Pons (tissue), 1 donor: ENCODE data around the gene SERPINB8.

ENCODE experiments used
- DNase-seq: peaks from one replicate; pipeline ENCODE4 v3.0.0-alpha.2; 2016; ENCODE audit warnings: low spot score

SERPINB8 gene

DNA sequence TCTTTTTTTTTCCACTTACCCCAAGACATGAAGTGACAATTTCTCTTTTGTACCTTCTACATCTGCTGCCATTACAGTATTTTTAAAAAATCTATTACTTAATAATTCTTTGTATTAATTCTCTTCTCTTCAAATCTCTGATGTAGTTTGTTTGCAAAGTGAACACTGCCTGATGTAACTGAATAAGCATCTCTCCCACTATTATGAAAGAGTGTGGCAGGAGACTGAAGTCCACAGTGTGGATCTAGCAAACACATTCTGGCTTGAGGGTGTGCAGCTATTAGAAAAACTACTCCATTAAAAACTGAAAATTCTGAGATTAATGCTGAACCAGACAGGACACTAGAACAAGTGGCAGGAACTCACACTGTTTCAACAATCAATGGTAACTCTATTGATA, 5.0 kb upstream of the SERPINB8 start:
- no peak for DNase-seq

GRCh38 chr18:63965716-63966330, 4.1 kb upstream of the SERPINB8 start:
- no peak for DNase-seq

DNA sequence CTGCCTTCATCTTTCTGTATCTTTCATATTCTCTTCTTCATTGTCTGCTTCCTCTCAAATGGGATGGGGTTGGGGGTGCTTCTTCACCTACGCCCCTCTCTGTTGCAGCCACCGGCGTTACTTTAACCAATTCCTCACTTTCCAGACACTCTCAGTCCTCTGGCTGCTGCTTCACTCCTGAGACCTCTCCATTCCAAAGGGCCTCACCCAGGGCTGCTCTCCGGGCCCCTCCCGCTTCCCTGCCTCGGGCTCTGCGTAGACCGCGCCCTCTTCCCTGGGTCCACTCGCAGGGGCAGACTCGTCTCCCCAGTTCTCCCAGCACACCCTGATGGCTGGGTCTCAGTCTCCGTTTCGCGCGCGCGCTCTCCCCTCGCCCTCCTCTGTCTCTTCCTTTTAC, 926 bp downstream of the SERPINB8 start:
- DNase-seq: no peak

DNA sequence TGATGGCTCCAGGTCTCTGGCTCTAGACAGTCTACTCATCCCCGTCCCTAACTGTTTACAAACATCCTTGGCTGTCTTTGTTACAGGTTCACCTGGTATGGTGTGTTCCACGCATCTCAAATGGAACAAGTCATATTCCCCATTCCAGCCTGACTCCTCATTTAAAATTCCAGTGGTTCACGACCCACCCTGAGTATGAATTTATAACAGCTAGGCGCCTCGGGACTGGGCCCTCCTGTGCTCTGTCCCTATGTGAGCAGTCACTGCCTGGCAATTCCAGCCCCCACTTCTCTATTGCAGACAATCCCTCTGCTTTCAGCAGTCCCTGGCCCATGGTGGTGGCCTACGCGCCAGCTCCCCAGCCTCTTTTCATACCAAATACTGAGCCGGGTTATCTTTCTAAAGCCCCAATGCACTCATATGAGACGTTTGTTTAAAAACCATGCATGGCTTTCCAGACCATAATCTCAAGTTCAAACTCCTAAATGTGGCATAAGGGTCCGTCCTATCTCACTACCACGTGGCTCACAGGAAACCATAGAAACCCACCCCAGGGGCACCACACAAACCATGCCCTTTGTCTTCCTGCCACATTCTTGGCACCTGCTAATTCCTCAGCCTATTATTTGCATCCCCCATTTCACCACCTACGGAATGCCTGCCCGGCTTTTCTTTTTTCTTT, 1.6 kb downstream of the SERPINB8 start:
- DNase-seq: peak; percentile 56

- DNase-seq: no peak
Measured at GRCh38 chr18:63972002-63972376, 2.1 kb downstream of the SERPINB8 start.

GRCh38 chr18:63974991-63975390, 5.1 kb downstream of the SERPINB8 start:
- peak; percentile 81 for DNase-seq

DNA sequence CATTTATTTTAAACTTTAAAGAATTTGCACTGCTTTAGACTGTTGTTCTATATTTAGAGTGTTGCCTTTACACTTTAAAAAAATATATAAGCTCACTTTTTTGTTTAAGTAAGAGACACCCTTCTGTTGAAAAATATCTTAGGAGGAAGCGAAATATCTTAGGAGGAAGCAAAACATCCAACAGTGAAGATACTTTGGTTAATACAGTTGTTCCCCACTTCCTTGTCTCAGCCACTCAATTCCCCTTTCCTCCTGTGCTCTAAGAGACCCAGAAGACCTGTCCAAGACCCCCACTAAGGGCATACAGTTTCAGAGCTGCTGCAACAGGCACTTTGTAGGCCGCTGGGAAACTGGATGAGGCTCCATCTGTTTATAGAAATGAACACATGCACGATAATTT, 5.7 kb downstream of the SERPINB8 start:
- DNase-seq: peak; percentile 73

DNA sequence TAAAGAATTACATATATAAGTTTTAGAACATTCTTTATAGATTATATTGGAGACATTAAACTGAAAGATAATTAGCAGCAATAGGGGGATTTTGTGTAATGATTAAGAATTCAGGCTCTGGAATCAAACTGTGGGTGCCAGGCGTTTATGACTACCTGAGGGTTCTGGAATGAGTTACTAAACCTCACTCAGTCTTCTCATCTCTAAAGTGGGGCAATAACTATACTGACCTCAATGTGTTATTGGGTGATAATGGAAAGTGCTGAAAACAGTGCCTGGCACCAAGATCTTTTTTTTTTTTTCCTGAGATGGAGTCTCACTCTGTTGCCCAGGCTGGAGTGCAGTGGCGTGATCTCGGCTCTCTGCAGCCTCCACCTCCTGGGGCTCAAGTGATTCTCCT, 7.2 kb downstream of the SERPINB8 start:
- DNase-seq: no peak

- peak; percentile 85 for DNase-seq
Measured at GRCh38 chr18:63979409-63979920, 9.6 kb downstream of the SERPINB8 start.

- no peak for DNase-seq
Measured at GRCh38 chr18:63980027-63980426, 10.1 kb downstream of the SERPINB8 start.

DNA sequence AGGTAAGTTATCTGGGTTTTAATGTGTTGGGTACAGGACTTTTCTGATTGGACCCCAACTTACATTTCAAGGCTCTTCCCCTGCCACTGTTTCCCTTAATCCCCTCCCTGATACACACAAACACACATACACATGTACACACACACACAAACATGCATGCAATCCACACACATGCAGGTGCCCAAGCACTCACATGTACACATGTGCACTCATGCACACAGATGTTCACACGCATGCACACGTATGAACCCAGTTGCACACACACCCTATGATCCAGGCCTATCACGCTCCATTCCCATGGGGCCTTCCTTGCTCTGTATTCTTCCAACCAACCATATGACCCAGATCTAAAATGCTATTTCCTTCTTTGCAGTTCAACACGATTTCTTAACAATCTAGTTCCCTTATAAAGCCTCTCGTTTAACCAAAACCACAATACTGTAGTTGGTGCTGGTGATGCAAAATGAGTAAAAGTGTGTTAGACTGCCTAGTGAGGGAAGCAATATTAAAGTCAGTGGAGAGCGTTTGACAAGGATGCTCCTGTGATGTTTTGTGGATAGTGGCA, 11.1 kb downstream of the SERPINB8 start:
- DNase-seq: peak; percentile 47

GRCh38 chr18:63981719-63982118, 11.8 kb downstream of the SERPINB8 start:
- no peak for DNase-seq

- DNase-seq: no peak
Measured at GRCh38 chr18:63982361-63982760, 12.5 kb downstream of the SERPINB8 start.

GRCh38 chr18:63986885-63987284, 17.0 kb downstream of the SERPINB8 start:
- DNase-seq: no peak

- no peak for DNase-seq
Measured at GRCh38 chr18:63987743-63988142, 17.9 kb downstream of the SERPINB8 start.

DNA sequence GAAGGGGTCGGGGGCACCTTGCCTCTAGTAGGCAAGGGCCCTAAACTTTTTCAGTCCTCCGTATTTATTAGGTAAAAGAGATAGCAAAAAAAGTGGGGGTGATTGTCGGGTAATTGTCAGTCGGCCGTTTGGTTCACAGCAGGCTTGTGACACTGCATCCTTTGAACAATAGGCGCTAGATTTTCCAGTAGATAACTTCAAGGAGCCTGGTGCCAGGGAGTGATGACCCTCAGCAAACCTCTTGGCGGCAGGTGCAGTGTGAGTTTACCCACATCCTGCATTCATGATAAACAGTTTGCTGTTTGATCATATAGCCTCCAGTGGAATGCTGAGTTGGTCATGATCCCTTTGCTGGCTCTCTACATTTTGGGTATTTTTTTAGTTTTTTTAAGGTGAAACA, 22.9 kb downstream of the SERPINB8 start:
- DNase-seq: no peak

- DNase-seq: peak; percentile 47
Measured at GRCh38 chr18:63994783-63995399, 25.0 kb downstream of the SERPINB8 start.

GRCh38 chr18:63997041-63997440, 27.2 kb downstream of the SERPINB8 start:
- DNase-seq: no peak

- DNase-seq: no peak
Measured at GRCh38 chr18:63997606-63998005, 27.7 kb downstream of the SERPINB8 start.

- DNase-seq: no peak
Measured at GRCh38 chr18:63999871-64000270, 30.0 kb downstream of the SERPINB8 start.

GRCh38 chr18:64002581-64002980, 32.7 kb downstream of the SERPINB8 start:
- DNase-seq: no peak

DNA sequence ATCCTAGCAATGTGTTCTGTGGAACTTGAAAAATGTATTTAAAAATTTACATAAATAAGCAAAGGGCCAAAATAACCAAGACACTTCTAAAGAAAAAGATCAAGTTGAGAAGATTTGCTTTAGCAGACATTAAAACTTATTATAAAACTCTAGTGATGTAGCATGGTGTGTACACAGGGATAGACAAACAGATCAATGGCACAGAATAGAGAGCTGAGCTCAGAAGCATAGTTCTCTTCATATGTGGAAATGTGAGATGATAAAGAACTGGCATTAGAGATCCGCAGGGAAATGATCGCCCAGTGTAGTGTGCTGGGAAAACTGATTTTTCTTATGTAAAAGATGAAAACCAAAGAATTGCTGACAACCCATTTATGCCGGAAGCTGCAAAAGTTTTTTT, 39.4 kb downstream of the SERPINB8 start:
- DNase-seq: no peak

DNA sequence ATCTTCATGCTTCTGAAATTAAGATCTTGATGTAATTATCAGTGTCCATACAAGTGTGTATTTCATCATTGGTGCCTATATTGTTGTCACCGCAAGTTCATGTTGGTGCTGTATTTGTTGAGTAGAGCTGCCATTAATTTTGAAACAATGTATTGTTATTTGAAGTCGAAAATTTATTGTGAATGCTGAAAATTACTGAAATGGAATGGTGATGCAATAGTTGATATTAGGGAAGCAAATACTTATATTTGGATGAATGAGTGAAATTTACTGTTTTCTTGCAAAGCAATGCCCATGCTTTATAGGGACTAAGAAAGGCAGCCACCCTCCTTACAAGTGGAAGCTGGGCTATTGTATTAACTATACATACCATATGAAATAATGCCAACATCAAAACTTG, 41.6 kb downstream of the SERPINB8 start:
- no peak for DNase-seq
